K562 (cell line): ENCODE measurements around the gene COA3. TPM values are rescaled to one million over a fixed set of nuclear protein-coding genes. Genes with fewer than 3 reads are reported as not detected.

Experiments
- CBFA2T3 ChIP-seq: fragments of 450-650 bp; IDR thresholded peaks from 2 replicates; pipeline ENCODE4 v1.6.1; 2017
- EHMT2 ChIP-seq: fragments of 450-650 bp; IDR thresholded peaks from 2 replicates; pipeline ENCODE4 v1.6.1; 2018; ENCODE audit warnings: antibody characterized with exemption
- PHB ChIP-seq: fragments of 250-450 bp; sonication (Bioruptor Pico); IDR thresholded peaks from 2 replicates; pipeline ENCODE4 v1.5.0; 2021
- POLR2G ChIP-seq: fragments of 200-400 bp; formaldehyde crosslinking; IDR thresholded peaks from 2 replicates; pipeline ENCODE4 v1.6.1; 2017; ENCODE audit warnings: low read depth, mild to moderate bottlenecking, antibody characterized with exemption, low read length, moderate library complexity
- RBFOX2 ChIP-seq: fragments of 200-400 bp; formaldehyde crosslinking; IDR thresholded peaks from 2 replicates; pipeline ENCODE4 v1.6.1; 2017; ENCODE audit warnings: low read depth, mild to moderate bottlenecking, low read length, moderate library complexity
- RBM14 ChIP-seq: fragments of 200-400 bp; formaldehyde crosslinking; IDR thresholded peaks from 2 replicates; pipeline ENCODE4 v1.6.1; 2018; ENCODE audit warnings: low read depth, mild to moderate bottlenecking, low read length, moderate library complexity, borderline replicate concordance; ENCODE audit not compliant: insufficient read depth
- ZBTB8A ChIP-seq: fragments of 450-650 bp; IDR thresholded peaks from 2 replicates; pipeline ENCODE4 v1.6.1; 2018; ENCODE audit warnings: mild to moderate bottlenecking, moderate library complexity; ENCODE audit not compliant: partially characterized antibody
- ZFP1 ChIP-seq: fragments of 450-650 bp; formaldehyde crosslinking; IDR thresholded peaks from 2 replicates; pipeline ENCODE4 v1.4.0; 2020; ENCODE audit warnings: mild to moderate bottlenecking, mixed read lengths
- ZNF263 ChIP-seq: sonication (generic); formaldehyde crosslinking; IDR thresholded peaks from 2 replicates; pipeline ENCODE4 v1.8.0; 2022; ENCODE audit warnings: mild to moderate bottlenecking, missing genetic modification reagents, borderline replicate concordance
- polyA plus RNA-seq, 8 experiments: library from polyadenylated mRNA; depleted of rRNA in 4 of 8; stranded (reverse) in 5 of 8; unstranded in 3 of 8; fragments of >200 nt; fragmentation: Nextera tagmentation in 2 of 8; fragmentation: Illumina TruSeq in 1 of 8; extraction: Ambion mirVana in 2 of 8; extraction: Trizol in 1 of 8; gene quantifications; 2 replicates each; pipeline versions ENCODE4 v1.2.1 to v1.2.3, GENCODE V29; 2011 to 2014; ENCODE audit warnings: inconsistent platforms in 1 of 8, missing spikeins in 1 of 8
- total RNA-seq, 7 experiments: library from RNA; depleted of rRNA in 6 of 7; stranded (reverse); fragments of >200 nt in 6 of 7; fragmentation: Illumina TruSeq in 2 of 7; extraction: Trizol in 2 of 7; gene quantifications; 2 replicates each; pipeline versions ENCODE4 v1.2.1 to v1.2.3, GENCODE V29; 2011 to 2021; ENCODE audit warnings: low replicate concordance in 1 of 7
- TF ChIP-seq, protein P1 (sequence below), 2 experiments: fragments of 450-650 bp in 1 of 2; sonication (generic) in 1 of 2; formaldehyde crosslinking in 1 of 2; IDR thresholded peaks; 2 replicates each; pipeline versions ENCODE4 v1.7.1 to v1.9.0; 2016 to 2022; ENCODE audit warnings: inconsistent platforms in 1 of 2, mild to moderate bottlenecking in 1 of 2, missing genetic modification reagents in 1 of 2
- TF ChIP-seq, protein P2 (sequence below): fragments of 450-650 bp; IDR thresholded peaks from 2 replicates; pipeline ENCODE4 v1.6.1; 2014; ENCODE audit warnings: low read depth, mild to moderate bottlenecking, moderate library complexity, borderline replicate concordance
- TF ChIP-seq, protein P3 (sequence below), 3 experiments: IDR thresholded peaks in 2 of 3; conservative IDR thresholded peaks in 1 of 3; 2 replicates each; pipeline ENCODE4 v1.5.1; 2011 to 2012; ENCODE audit warnings: low read length in 3 of 3, mild to moderate bottlenecking in 3 of 3, control low read depth in 2 of 3, improper control_type of control experiment in 1 of 3, inconsistent platforms in 1 of 3, low read depth in 1 of 3, mixed read lengths in 1 of 3, moderate library complexity in 1 of 3; ENCODE audit not compliant: insufficient read depth in 2 of 3

Gene COA3
- total and polyA plus RNA-seq, 9 of the 15 experiments (the other 6 are each of a cell fraction or from before 2014, with no cell fraction given) = 49.6 to 153 (median 61.4) TPM

DNA sequence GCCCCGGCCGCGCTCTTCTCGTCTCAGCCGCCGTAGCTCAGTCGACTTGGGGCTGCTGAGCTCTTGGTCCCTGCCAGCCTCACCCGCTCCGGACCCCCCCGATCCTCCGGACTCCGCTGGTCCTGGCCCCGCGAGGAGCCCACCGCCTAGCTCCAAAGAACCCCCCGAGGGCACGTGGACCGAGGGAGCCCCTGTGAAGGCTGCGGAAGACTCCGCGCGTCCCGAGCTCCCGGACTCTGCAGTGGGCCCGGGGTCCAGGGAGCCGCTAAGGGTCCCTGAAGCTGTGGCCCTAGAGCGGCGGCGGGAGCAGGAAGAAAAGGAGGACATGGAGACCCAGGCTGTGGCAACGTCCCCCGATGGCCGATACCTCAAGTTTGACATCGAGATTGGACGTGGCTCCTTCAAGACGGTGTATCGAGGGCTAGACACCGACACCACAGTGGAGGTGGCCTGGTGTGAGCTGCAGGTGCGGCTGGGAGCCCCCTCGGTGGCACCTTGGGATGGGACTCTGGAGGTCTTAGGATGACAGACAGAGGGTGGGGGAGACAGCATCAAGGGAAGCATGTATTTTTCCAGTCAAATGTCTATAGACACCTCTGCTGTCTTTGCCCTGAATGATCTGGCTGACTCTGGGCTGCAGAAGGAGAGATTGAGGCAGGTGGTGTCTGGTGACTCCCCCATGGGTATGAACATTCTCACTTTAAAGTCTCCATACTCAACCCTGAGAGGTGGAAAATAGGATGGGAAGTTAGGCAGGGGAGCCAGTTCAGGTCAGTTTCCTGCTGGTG lies 17.5 kb downstream of the COA3 start (continued):
- TF ChIP-seq, protein P1, sequence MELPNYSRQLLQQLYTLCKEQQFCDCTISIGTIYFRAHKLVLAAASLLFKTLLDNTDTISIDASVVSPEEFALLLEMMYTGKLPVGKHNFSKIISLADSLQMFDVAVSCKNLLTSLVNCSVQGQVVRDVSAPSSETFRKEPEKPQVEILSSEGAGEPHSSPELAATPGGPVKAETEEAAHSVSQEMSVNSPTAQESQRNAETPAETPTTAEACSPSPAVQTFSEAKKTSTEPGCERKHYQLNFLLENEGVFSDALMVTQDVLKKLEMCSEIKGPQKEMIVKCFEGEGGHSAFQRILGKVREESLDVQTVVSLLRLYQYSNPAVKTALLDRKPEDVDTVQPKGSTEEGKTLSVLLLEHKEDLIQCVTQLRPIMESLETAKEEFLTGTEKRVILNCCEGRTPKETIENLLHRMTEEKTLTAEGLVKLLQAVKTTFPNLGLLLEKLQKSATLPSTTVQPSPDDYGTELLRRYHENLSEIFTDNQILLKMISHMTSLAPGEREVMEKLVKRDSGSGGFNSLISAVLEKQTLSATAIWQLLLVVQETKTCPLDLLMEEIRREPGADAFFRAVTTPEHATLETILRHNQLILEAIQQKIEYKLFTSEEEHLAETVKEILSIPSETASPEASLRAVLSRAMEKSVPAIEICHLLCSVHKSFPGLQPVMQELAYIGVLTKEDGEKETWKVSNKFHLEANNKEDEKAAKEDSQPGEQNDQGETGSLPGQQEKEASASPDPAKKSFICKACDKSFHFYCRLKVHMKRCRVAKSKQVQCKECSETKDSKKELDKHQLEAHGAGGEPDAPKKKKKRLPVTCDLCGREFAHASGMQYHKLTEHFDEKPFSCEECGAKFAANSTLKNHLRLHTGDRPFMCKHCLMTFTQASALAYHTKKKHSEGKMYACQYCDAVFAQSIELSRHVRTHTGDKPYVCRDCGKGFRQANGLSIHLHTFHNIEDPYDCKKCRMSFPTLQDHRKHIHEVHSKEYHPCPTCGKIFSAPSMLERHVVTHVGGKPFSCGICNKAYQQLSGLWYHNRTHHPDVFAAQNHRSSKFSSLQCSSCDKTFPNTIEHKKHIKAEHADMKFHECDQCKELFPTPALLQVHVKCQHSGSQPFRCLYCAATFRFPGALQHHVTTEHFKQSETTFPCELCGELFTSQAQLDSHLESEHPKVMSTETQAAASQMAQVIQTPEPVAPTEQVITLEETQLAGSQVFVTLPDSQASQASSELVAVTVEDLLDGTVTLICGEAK (IDR thresholded peaks at IDR 0.05) = peak; percentile 31; the same call in 1 of the 2 replicates
- TF ChIP-seq, protein P1 (CRISPR knock-in tag; IDR thresholded peaks at IDR 0.05) = no peak
- TF ChIP-seq, protein P2, sequence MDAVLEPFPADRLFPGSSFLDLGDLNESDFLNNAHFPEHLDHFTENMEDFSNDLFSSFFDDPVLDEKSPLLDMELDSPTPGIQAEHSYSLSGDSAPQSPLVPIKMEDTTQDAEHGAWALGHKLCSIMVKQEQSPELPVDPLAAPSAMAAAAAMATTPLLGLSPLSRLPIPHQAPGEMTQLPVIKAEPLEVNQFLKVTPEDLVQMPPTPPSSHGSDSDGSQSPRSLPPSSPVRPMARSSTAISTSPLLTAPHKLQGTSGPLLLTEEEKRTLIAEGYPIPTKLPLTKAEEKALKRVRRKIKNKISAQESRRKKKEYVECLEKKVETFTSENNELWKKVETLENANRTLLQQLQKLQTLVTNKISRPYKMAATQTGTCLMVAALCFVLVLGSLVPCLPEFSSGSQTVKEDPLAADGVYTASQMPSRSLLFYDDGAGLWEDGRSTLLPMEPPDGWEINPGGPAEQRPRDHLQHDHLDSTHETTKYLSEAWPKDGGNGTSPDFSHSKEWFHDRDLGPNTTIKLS = no peak
- TF ChIP-seq EHMT2 (no peak), ZNF263 (0 out of 2 replicates have a peak, but pooled peaks have one; percentile 16), POLR2G (peak; percentile 77), ZFP1 (CRISPR knock-in tag) (no peak), RBFOX2 (peak; percentile 71), ZBTB8A (no peak), PHB (CRISPR knock-in tag) (peak; percentile 12; the same call in 1 of the 2 replicates), RBM14 (0 out of 2 replicates have a peak, but pooled peaks have one; percentile 72), CBFA2T3 (no peak)
- TF ChIP-seq, protein P3, sequence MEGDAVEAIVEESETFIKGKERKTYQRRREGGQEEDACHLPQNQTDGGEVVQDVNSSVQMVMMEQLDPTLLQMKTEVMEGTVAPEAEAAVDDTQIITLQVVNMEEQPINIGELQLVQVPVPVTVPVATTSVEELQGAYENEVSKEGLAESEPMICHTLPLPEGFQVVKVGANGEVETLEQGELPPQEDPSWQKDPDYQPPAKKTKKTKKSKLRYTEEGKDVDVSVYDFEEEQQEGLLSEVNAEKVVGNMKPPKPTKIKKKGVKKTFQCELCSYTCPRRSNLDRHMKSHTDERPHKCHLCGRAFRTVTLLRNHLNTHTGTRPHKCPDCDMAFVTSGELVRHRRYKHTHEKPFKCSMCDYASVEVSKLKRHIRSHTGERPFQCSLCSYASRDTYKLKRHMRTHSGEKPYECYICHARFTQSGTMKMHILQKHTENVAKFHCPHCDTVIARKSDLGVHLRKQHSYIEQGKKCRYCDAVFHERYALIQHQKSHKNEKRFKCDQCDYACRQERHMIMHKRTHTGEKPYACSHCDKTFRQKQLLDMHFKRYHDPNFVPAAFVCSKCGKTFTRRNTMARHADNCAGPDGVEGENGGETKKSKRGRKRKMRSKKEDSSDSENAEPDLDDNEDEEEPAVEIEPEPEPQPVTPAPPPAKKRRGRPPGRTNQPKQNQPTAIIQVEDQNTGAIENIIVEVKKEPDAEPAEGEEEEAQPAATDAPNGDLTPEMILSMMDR (IDR thresholded peaks at IDR 0.05 in 2 of 3, conservative IDR thresholded peaks at IDR 0.05 in 1 of 3; ENCODE audit: insufficient read depth in 2 of 3, low read depth in 1 of 3, low read length in 3 of 3) = no peak
